Endometrial microvascular endothelial cells (primary cell): ENCODE results near the gene BMPR1A. TPM values are rescaled to one million over a fixed set of nuclear protein-coding genes. Genes with fewer than 3 reads are reported as not detected.
"Not testable (repeated sequence)": the region's sequence is repeated elsewhere in the genome, so short reads cannot be mapped to it uniquely, and the experiment has no call there.

Experiments
- in situ Hi-C: cut with HindIII; loops from 2 replicates; pipeline ENCODE4 v1.10.0; 2017; ENCODE audit warnings: low sequenced_read_pairs, low pct_unique_long_range_greater_than_20kb; ENCODE audit errors: inconsistent ontology term
- total RNA-seq: library from RNA; depleted of rRNA; stranded (reverse); fragments of >200 nt; gene quantifications from one replicate; pipeline ENCODE4 v1.2.3, GENCODE V29; 2015; ENCODE audit errors: inconsistent ontology term

Gene BMPR1A
- total RNA-seq, 1 donor from 2014 or later: 0.28 TPM

DNA sequence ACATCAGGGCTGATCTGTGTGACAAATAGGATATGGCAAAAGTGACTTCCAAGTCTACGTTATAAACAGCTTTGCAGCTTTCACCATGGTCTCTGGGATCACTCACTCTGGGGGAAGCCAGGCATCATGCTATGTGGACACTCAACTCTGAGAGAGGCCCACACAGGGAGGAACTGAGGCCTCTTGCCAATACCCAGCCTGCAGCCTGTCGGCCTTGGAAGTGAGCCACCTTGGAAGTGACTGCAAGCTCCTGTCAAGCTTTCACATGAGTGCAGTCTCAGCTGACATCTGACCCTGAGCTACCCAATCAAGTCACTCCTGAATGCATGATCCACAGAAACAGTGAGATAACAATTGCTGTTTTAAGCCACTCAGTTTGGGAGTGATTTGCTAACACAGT is 144.5 kb downstream of the BMPR1A start:
- in situ Hi-C loops: no loop called here

DNA sequence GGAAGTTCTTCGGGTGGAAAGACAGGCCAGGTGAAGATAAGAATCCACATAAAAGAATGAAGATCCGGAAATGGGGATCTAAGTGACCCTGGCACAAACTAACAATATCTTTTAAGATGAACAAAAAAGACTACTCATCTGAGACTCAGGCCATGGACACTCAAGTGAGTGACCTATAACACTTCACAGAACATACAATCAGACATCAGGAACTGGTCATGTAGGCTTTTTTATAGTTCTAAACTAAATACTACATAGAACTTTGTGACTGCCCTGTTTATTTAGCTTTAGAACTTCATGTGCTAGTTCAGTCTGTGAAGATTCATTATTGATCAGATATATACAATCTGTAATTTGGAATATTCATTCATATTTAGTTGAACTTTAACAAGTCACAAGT is 148.2 kb downstream of the BMPR1A start:
- in situ Hi-C loops: no loop called here

DNA sequence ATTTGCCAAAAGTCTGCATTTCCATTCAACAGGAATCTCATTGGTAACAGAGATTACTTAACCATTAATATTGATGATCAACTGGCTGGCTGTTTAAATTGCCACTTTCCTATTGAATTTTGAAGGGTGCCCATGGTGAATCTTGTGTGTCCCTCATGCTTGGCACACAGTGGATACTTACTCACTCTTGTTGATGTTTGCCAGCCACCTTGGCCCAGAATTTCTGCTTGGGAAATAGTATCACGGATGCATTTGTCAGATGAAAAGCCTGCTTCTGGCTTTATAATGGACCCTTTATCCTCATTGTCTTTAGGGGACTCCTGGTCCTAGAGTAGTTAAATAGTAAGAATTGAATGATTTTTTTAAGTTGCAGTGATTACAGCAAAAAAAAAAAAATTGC is 149.0 kb downstream of the BMPR1A start:
- in situ Hi-C loops: no loop called here

DNA sequence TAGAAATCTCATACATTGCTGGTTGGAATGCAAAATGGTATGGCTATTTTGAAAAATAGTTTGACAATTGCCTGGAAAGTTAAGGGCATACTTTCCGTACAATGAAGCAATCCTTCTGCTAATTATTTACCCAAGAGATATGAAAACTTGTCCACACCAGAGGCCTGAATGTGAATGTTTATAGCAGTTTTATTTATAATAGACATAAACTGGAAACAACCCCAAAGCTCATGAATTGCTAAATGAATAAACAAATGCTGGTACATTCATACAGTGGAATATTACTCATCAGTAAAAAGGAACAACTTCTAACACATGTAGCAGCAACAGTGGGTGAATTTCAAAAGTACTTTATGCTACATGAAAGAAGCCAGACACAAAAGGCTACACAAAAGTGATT is 158.3 kb downstream of the BMPR1A start:
- in situ Hi-C loops: no loop called here

- in situ Hi-C loops: no loop called here
Observed at GRCh38 chr10:86918022-86918471, 161.6 kb downstream of the BMPR1A start.

GRCh38 chr10:86922553-86922961 is 166.1 kb downstream of the BMPR1A start:
- in situ Hi-C loops: no loop called here

- in situ Hi-C loops: no loop called here
Observed at GRCh38 chr10:86929468-86930380, 173.3 kb downstream of the BMPR1A start.

DNA sequence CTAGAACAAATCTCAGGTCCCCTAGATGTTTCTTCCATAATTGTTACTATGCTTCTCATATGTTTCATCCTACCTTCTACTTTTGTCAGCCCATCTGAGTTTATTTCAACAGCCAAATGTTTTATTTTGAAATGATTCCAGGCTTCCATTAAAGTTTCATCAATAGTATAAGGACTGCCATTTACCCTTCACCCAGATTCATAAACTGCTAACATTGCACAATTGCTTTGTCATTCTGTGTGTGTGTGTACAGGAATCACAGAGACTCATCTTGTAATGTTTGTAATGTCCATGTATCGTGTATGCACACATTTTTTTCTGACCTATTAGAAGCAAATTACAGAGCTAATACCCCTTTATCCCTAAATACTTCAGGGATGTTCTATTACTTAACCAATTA is 175.5 kb downstream of the BMPR1A start:
- in situ Hi-C loops: no loop called here

GRCh38 chr10:86932674-86933073 is 176.3 kb downstream of the BMPR1A start:
- in situ Hi-C loops: no loop called here

DNA sequence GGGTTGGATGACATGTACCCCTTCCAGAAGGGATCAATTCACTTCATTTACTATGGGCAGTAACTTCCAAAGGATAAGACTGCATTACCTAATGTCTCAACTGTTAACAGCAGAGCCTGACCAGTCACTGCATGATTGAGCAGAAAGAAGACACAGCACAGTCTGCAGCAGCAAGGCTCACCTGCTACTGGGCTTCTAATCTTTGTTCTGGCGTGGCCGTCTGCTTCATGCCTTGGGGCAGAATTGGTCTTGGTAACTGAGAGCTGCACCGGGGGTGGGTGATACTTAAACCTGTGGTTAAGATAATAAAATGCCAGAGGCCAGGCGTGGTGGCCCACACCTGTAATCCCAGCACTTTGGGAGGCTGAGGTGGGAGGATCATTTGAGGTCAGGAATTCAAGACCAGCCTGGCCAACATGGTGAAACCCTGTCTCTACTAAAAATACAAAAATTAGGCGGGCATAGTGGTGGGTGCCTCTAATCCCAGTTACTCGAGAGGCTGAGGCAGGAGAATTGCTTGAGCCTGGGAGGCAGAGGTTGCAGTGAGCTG is 177.8 kb downstream of the BMPR1A start:
- in situ Hi-C loops: not testable (repeated sequence)

- in situ Hi-C loops: no loop called here
Observed at GRCh38 chr10:86936661-86937501, 180.5 kb downstream of the BMPR1A start.

DNA sequence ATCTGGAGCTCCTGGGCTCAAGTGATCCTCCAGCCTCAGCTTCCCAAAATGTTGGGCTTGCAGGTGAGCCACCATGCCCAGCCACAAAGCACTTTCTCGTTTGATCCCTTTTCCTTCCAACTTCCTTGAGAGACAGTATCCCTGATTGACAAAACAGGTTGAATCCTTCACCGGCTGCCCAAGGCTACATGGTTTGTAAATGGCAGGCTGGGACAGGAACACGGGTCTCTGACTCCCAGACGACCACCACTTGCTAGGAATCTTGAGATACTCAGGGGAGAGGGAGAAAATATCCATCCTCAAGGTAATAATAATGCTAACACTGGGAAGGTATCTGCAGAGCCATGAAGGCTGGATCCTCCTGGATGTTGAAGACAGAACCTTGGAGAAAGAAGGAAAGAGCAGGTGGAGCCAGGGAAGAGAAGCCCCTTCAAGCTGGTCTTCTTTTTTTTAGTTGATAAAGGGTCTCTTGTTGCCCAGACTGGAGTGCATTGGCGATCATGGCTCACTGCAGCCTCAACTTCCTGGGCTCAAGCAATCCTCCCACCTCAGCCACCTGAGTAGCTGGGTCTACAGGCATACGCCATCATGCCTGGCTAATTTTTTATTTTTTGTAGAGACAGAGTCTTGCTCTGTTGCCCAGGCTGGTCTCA is 181.2 kb downstream of the BMPR1A start:
- in situ Hi-C loops: no loop called here

- in situ Hi-C loops: no loop called here
Observed at GRCh38 chr10:86938260-86938659, 181.8 kb downstream of the BMPR1A start.

- in situ Hi-C loops: not testable (repeated sequence)
Observed at GRCh38 chr10:86940076-86940475, 183.7 kb downstream of the BMPR1A start.

DNA sequence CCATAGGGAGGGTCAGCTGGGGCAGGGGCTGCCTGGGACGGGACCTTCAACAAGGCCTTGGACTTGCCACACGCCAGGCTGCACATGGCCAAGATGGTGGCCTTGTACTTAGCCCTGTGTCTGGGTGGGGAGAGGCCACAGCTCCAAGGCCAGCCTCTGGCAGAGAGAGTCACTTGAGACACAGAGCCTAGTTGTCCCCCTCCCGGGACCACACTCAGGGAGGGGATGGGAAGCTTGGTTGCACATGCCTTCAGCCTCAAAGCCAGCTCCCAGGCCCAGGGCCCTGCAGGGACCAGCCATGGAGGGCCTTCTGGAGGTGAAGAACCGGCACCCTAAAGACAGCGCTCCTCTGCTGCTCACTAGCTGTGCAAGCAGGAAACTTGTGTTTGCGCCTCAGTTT is 184.3 kb downstream of the BMPR1A start:
- in situ Hi-C loops: no loop called here

GRCh38 chr10:86941426-86941825 is 185.0 kb downstream of the BMPR1A start:
- in situ Hi-C loops: no loop called here

DNA sequence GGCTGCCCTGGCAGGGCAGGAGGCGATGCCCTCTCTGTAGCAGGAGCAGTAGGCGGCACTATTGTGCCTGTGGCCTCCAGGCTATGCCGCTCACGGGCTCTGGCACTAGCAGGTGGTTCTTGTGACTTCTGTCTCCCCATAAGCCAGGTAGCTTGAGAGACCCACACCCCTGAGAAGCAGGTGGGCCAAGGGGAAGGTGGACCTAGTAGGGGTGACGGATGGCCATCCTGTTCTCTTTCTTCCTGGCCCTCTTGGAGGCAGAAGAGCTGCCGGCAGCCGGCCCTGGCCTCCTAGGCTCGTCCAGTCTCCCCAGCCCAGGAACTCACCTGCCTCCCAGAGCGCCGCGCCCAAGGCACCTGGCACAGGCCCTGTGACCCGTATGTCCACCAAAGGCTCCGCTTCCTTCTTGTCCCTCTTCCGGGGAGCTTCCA is 185.6 kb downstream of the BMPR1A start:
- in situ Hi-C loops: no loop called here

DNA sequence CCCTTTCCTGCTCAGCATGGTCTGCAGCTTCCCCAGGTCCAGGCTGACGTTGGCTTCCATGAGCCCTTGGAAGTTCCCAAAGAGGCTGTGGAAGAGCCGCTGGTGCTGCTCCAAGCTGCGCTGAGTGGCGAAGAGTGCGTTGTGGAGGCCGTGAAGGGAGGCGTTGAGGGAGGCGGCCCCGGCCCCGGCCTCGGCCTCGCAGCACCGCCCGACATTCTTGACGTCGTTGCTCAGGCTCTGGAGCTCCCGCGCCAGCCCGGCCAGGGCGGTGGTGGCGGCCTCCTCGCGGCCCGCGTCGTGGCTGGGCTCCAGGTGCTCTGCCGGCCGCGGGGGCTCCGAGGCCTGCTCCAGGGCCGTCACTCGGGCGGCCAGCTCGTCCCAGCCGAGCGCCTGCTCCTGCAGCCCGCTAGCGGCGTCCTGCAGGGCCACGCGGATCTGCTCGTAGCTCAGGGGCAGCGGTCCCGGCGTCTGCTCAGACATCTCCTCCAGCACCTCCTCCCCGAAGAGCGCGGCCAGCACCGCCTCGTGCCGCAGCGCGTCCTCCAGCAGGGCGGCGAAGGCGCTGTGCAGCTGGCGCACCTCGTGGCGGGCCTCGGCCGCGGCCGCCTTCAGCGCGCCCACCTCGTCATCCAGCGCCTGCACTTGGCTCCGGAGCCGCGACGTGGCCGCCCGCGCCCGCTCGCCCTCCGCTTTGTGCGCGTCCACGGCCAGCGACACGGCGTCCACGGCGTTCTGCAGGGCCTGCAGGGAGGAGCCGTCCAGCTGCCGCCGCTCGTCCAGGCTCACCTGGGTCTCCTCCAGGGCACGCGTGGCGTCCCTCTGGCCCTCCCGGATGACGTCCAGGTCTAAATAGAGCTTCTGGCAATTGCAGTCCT is 186.3 kb downstream of the BMPR1A start:
- in situ Hi-C loops: no loop called here
